GM18867 (cell line): ENCODE data around the gene CLTA.
"Not testable (repeated sequence)": the region's sequence is repeated elsewhere in the genome, so short reads cannot be mapped to it uniquely, and the experiment has no call there.

Source experiments
- ATAC-seq: cut with Tn5 transposase; IDR thresholded peaks from one replicate; pipeline ENCODE4 v1.9.1; 2021; ENCODE audit warnings: mild to moderate bottlenecking, moderate library complexity; ENCODE audit not compliant: unreplicated experiment

The CLTA gene

DNA sequence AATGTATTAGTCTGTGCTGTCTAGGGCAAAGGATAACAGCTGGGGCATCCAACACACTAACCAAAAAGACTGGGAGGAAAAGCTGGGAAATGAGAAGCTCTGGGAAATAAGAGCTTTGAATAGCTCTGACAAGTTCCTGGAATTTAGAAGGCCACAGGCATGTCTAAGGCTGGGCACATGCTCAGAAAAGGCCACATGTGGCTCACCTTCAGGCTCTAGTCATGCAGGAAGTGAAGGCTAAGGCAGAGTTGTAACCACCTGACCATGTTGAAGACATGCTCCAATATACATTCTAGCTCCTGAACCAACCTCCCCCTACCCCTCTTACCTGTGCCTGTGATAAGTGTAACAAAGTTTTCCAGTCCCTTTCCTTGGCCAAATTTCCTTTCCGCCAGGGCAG, 31.7 kb downstream of the CLTA start:
- no peak for ATAC-seq

DNA sequence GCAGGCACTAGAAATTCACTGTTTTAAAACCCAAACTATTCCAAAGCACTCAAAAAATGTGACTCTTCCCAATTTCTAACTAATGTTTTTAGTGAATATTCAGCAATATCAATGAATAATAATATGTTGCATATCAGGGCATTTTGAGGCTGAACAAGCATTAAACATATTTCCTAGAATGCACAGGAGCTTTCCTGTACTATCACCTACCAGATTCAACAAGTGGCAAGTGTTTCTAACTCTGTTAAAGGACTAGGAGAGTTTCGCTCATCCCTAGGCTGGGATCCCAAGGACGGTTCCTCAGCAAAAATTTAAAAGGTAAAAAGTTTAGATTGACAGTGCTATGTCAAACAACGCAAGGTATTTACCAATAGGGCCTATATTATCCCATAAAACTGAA, 46.5 kb downstream of the CLTA start:
- no peak for ATAC-seq

DNA sequence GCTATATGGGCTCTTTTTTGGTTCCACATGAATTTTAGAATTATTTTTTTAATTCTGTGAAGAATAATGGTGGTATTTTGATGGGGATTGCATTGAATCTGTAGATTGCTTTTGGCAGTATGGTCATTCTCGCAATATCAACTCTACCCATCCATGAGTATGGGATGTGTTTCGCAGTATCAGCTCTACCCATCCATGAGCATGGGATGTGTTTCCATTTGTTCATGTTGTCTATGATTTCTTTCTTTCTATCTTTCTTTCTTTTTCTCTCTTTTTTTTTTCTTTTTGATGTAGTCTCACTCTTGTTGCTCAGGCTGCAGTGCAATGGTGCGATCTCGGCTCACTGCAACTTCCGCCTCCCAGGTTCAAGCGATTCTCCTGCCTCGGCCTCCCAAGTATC, 48.5 kb downstream of the CLTA start:
- not testable (repeated sequence) for ATAC-seq

DNA sequence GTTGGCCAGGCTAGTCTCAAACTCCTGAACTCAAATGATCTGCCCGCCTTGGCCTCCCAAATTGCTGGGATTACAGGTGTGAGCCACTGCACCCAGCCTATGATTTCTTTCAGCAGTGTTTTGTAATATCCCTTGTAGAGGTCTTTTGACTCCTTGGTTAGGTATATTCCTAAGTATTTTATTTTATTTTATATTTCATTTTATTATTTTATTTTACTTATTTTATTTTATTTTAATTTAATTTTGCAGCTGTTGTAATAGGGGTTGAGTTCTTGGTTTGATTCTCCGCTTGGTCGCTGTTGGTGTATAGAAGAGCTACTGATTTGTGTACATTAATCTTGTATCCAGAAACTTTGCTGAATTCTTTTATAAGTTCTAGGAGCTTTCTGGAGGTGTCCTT, 49.0 kb downstream of the CLTA start:
- ATAC-seq, result not testable (repeated sequence)

DNA sequence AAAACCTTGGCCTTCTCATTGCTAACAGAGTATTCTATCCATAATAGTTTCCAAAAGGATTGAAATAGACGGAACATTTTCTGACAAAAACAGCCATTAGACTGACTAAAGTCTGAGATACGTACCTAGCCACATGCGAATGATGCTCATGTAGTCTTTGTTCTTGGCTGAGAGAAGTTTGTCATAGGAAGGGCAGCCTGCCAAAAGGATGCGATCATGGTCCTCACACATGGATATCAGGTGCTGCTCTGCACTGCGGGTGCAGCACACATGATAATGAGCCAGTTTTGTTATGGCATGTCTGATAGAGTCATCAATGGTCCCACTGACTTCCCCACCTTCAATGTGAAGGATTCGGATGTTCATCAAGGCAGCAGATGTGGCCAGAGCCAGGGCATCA, 55.2 kb downstream of the CLTA start:
- no peak for ATAC-seq

DNA sequence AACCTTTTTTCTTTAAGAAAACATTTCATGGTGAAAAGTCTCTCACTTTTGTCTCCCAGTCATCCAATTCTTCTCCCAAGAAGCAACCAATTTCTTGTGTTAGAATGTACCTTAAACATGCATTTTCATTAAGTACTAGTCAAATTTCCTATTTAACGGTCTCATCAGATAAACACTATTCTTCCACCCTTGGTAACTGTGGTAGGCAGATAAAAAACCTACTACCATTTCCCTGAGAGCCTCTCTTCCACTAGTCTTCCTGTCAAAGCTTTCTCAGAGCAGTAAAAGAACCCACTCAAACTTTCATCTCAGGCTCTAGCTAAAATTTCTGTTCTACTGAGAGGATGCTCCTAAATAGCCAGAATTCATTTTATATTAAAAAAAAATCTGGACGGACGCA, 56.6 kb downstream of the CLTA start:
- ATAC-seq, result no peak

DNA sequence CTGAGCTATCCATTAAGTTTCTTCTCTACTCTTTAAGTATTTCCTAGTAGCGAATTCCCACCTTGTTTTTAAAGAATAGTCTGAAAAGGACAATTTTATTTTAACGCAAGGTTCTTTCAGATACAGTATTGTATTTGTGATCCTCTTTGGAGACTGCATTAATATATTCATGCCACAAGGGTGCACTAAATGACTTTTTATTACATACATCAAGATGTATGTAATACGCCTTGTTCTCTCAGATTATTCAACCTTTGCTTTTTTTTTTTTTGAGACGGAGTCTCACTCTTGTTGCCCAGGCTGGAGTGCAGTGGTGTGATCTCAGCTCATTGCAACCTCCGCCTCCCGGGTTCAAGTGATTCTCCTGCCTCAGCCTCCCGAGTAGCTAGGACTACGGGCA, 57.3 kb downstream of the CLTA start:
- not testable (repeated sequence) for ATAC-seq

DNA sequence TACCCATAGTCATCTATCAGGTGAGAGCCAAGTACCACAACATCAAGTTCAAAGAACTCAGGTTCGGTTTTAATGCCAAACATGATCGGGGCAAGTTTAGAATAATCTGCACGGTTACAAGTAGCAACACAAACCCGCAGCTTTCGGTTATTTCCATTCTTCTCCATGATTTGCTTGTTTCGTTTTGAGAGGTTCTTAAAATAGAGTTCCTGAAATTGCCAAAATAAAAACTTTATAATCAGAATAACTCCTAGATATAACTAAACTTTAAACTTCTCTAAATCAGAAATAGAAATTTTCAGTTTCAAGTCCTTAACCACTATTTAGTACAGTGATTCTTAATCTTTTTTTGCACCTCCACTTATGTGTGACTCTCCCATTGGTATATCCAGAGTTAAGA, 58.5 kb downstream of the CLTA start:
- ATAC-seq, result no peak

DNA sequence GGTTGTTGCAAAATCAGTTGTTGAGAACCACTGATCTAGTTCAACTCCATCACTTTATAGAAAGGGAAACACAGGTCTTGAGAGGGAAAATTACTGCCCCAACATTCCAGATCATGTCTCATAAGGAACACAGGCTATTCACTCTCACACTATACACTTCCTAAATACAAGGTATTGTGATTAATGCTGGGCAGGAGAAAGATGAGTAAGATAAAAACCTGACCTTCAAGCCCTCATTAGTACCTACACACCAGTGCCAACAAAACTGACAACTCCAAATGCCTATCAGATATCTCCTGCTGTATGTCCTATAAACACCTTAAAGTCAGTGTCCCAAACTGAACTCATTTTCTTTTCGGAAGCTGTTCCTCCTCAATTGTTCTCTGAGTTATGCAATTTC, 59.4 kb downstream of the CLTA start:
- no peak for ATAC-seq

DNA sequence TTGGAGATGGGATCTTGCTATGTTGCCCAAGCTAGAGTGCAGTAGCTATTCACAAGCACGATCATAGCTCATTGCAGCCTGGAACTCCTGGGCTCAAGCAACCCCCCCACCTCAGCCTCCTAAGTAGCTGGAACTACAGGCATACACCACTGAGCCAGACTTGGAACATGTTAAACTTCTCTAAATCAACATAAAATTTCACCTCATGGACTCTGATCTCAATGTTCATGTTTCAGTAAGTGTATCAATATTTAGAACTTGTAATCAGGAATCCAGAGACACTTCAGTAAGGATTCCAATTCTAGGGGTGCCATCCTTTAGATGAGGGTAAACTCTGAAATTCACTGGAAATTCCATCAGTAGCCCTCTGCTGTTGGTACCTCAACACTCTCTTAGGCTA, 60.7 kb downstream of the CLTA start:
- ATAC-seq, result no peak

DNA sequence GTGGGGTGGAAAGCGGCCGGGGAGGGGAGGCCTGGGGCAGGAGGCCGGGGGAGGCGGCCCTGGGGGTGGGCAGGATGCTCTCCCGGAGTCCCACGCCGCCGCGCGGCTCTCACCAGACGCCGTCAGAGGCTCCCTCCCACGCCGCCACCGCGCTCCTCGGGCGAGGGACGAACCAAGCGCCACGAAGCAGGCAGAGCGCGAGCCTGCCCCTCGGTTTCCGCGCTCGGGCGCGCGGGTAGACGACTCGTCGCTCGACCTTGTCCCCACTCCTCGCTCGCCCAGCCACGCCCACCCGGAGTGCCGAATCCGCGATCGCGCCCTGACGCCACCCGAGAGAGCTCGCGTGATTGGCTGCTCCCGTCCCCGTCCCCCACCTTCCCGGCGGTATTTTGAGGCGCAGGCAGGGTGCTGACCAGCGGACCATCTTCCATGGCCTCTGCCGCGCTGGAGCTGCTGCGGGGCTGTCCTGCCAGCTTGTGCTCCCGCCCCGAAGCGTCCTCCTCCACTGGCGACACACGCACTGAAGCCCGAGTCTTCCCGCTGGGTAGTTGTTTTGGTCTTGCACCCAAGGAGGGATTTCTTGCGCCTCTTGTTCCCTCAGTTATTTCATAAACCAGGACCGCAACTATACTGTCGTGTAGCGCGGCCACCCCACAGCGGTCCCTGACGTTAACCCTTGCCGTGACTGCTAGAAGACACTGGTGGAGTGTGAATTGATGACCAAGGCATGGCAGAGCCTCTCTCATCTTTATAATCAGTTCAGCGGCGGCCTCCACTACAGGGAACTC, 67.7 kb downstream of the CLTA start, which contains the start of gene GNE:
Gene GNE (minus strand): TSS at position 241 of the 788 bp plus-strand sequence. CDS start 9,093 bp downstream, outside the sequence.
- peak; percentile 83 for ATAC-seq

DNA sequence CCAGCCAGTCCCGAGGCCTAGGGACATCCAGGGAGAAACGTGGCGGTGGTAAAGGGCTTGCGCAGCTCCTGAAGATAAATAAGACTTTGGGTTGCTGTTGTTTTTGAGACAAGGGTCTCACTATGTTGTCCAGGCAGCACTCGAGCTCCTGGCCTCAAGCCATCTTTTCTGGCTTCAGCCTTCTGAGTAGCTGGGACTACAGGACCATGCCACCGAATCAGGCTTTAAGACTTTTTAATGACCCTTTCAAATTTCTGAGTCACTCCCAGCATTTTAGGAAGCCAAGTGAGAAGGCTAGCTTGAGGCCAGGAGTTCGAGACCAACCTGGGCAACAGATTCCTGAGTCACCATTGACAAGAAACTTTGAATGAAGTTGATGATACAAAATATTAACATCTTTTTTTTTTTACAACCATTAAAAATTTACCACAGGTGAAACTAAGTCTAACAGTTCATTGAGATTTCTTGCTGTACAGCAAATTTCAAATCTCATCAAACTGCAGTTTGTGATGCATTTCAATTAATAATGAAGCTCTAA, 68.3 kb downstream of the CLTA start:
- no peak for ATAC-seq
